ENCODE results near the gene SLC25A19.
A peak's percentile ranks its signal among the peaks of the same experiment; 100 is the strongest.

SLC25A19 gene

DNA sequence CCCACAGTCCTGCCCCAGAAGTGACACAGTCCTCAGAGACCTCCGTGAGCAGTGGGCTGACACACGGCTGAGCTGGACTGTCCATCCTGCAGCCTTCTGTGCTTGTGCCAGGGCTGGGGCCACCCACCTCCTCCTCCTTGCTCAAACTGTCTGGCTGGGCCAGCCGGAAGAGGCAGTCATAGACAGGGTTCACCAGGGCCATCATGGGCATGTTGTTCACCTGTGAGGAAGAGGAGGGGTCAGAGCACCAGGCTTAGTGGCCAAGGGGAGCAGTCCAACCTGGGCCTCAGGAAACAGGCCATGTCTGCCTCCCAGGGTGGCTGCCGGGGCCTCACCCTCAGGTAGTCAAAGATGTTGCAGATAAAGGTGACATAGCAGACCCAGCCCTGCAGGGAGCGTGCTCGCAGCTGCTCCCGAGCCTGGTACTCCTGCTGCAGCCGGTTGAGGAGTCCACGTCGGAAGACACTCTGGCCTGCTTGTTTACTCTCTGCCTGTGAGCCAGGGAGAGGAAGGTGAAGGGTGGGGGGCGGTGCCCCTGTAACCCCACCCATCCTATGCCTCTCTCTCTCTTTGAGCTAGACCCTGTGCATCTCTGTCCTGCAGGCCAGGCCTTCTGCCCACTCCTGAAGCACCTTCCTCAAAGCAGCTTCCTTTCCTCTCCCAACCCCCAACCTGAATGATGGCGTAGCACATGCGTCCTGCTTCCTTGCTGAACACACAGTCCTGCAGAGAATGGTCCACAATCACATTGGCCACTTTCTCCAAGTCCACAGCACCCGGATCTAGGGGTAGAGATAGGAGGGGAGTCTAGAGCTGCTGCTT lies 21.6 kb downstream of the SLC25A19 start:
- no peak overlapping the region for H2AK5ac ChIP-seq (ENCODE audit: low read depth, low read length)
- no peak overlapping the region for H3K4me3 ChIP-seq (ENCODE audit: low read length in 2 of 2)
- H3K9ac ChIP-seq (ENCODE audit: low read depth, low read length, poor library complexity): peak overlapping the region; percentile 38
- H3K23ac ChIP-seq (ENCODE audit: low read depth, low read length, poor library complexity): peak overlapping the region; percentile 3
- H4K8ac ChIP-seq (ENCODE audit: low read depth, low read length): no peak overlapping the region
- no peak overlapping the region for H3K27ac ChIP-seq (replicated peaks; ENCODE audit: low read length)
- H2BK120ac ChIP-seq (ENCODE audit: low read depth, low read length): no peak overlapping the region
- no peaks in the 10 kb centered on the region for H3K9me3 ChIP-seq (replicated peaks in 1 of 2; ENCODE audit: control insufficient read depth in 2 of 2, insufficient read depth in 1 of 2, low read depth in 1 of 2, low read length in 2 of 2)
- no peak overlapping the region for H3K4ac ChIP-seq (ENCODE audit: low read length)
- WGBS, 2 donors (ENCODE audit: extremely low coverage in 2 of 2, insufficient read length in 2 of 2, insufficient replicate concordance in 1 of 2): no CpG with 5 or more reads among the region's 14 CpGs
- peaks cover 3% of the 10 kb centered on the region for H3K79me1 ChIP-seq (ENCODE audit: low read depth, low read length)
- H3K4me1 ChIP-seq (ENCODE audit: control insufficient read depth in 2 of 2, insufficient read depth in 1 of 2, low read depth in 1 of 2, low read length in 2 of 2): peaks cover 5 to 6% of the 10 kb centered on the region in 2 donors
- H4K91ac ChIP-seq (ENCODE audit: low read depth, low read length, poor library complexity): no peak overlapping the region
- H2BK12ac ChIP-seq (ENCODE audit: low read length): no peak overlapping the region
- H2BK5ac ChIP-seq (ENCODE audit: low read length): no peak overlapping the region
- H3K14ac ChIP-seq (ENCODE audit: low read length): no peak overlapping the region
- no peak overlapping the region for H3K4me2 ChIP-seq (ENCODE audit: insufficient read depth, low read length, poor library complexity, severe bottlenecking)
- H2BK15ac ChIP-seq (ENCODE audit: low read length): no peak overlapping the region
- peaks cover 30 to 56% of the 10 kb centered on the region in 2 donors for H3K36me3 ChIP-seq (replicated peaks in 1 of 2; ENCODE audit: control insufficient read depth in 2 of 2, insufficient read depth in 2 of 2, low read length in 2 of 2)
- H3K27me3 ChIP-seq (ENCODE audit: control insufficient read depth in 3 of 3, insufficient read depth in 3 of 3, low read depth in 1 of 3, low read length in 3 of 3): no peaks in the 10 kb centered on the region
- DNase-seq (ENCODE audit: low spot score): no peak
- H2AFZ ChIP-seq (ENCODE audit: low read length): no peak overlapping the region
- no peak overlapping the region for H3K18ac ChIP-seq (ENCODE audit: low read length)

DNA sequence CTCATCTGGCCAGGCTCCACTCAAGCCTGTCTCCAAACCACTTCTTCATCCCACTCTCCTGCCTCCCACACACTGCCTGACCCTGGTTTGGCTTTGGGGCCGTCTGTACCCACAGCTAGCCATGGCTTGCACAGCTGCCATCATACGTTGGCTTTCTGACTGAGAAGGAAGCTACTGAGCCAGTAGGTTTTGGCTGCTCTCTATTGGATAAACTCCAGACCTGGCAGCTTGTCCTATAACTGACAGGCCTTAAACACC lies 22.2 kb downstream of the SLC25A19 start:
- no CpG with 5 or more reads among the region's 2 CpGs for WGBS, 2 donors (ENCODE audit: extremely low coverage in 2 of 2, insufficient read length in 2 of 2, insufficient replicate concordance in 1 of 2)

DNA sequence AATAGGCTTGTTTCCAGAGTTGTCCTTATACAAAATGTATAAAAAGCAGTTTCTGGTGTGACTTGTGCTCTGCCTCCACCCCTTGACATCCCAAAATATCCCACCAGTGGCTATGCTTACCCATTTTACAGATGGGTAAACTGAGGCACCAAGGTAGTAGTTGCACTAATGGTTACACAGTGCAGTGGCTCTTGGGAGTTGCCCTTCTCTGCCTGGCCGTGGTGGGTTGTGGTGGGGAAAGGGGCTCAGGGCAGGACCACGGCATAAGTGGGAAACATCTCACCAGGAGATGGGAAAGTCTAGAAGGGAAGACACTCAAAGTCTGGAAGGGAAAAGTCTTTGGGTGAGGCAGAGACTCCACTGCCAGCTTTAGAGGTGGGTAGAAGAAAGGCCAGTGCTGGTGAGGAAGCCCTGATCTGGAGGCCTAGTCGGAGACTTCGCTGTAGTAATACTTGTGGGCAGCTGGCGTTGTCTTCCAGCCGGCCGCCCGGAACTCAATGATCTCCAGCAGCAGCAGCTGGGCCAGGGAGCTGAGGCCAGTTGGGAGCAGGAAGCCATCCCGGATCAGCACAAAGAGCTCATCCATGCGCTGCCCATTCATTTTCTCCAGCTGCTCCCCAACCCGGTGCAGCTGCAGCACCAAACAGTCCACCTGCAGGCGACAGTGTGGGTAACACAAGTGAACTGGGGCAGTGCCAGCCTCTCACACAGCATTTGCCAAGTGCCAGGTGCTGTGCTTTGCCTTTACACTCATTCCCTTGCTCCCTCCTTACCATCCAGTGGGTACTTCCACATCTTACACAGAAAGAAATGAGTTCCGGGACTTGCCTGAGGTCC lies 22.7 kb downstream of the SLC25A19 start:
- H4K8ac ChIP-seq (ENCODE audit: low read depth, low read length): no peak overlapping the region
- no peak overlapping the region for H2BK12ac ChIP-seq (ENCODE audit: low read length)
- no peak overlapping the region for H3K4me2 ChIP-seq (ENCODE audit: insufficient read depth, low read length, poor library complexity, severe bottlenecking)
- no peak for DNase-seq (ENCODE audit: low spot score)
- no peak overlapping the region for H2BK5ac ChIP-seq (ENCODE audit: low read length)
- H4K91ac ChIP-seq (ENCODE audit: low read depth, low read length, poor library complexity): no peak overlapping the region
- no peak overlapping the region for H2BK15ac ChIP-seq (ENCODE audit: low read length)
- no peak overlapping the region for H3K9ac ChIP-seq (ENCODE audit: low read depth, low read length, poor library complexity)
- H3K4me3 ChIP-seq (ENCODE audit: low read length in 2 of 2): no peak overlapping the region
- H2AK5ac ChIP-seq (ENCODE audit: low read depth, low read length): no peak overlapping the region
- H3K36me3 ChIP-seq (replicated peaks in 1 of 2; ENCODE audit: control insufficient read depth in 2 of 2, insufficient read depth in 2 of 2, low read length in 2 of 2): peaks cover 26 to 52% of the 10 kb centered on the region in 2 donors
- peaks cover 5 to 6% of the 10 kb centered on the region in 2 donors for H3K4me1 ChIP-seq (ENCODE audit: control insufficient read depth in 2 of 2, insufficient read depth in 1 of 2, low read depth in 1 of 2, low read length in 2 of 2)
- H2BK120ac ChIP-seq (ENCODE audit: low read depth, low read length): no peak overlapping the region
- WGBS, 2 donors (ENCODE audit: extremely low coverage in 2 of 2, insufficient read length in 2 of 2, insufficient replicate concordance in 1 of 2): no CpG with 5 or more reads among the region's 13 CpGs
- no peaks in the 10 kb centered on the region for H3K27me3 ChIP-seq (ENCODE audit: control insufficient read depth in 3 of 3, insufficient read depth in 3 of 3, low read depth in 1 of 3, low read length in 3 of 3)
- no peak overlapping the region for H3K14ac ChIP-seq (ENCODE audit: low read length)
- H3K18ac ChIP-seq (ENCODE audit: low read length): no peak overlapping the region
- H3K4ac ChIP-seq (ENCODE audit: low read length): no peak overlapping the region
- H3K27ac ChIP-seq (replicated peaks; ENCODE audit: low read length): no peak overlapping the region
- peaks cover 6% of the 10 kb centered on the region for H3K79me1 ChIP-seq (ENCODE audit: low read depth, low read length)
- no peak overlapping the region for H3K23ac ChIP-seq (ENCODE audit: low read depth, low read length, poor library complexity)
- no peak overlapping the region for H2AFZ ChIP-seq (ENCODE audit: low read length)
- no peaks in the 10 kb centered on the region for H3K9me3 ChIP-seq (replicated peaks in 1 of 2; ENCODE audit: control insufficient read depth in 2 of 2, insufficient read depth in 1 of 2, low read depth in 1 of 2, low read length in 2 of 2)

More for the DNA sequence above, 22.2 kb downstream of the SLC25A19 start:
- no peak overlapping the region for H3K4me2 ChIP-seq (ENCODE audit: insufficient read depth, low read length, poor library complexity, severe bottlenecking)
- no peak for DNase-seq (ENCODE audit: low spot score)
- H3K4ac ChIP-seq (ENCODE audit: low read length): no peak overlapping the region
- H2BK15ac ChIP-seq (ENCODE audit: low read length): no peak overlapping the region
- H3K23ac ChIP-seq (ENCODE audit: low read depth, low read length, poor library complexity): peak overlapping the region; percentile 3
- H3K9me3 ChIP-seq (replicated peaks in 1 of 2; ENCODE audit: control insufficient read depth in 2 of 2, insufficient read depth in 1 of 2, low read depth in 1 of 2, low read length in 2 of 2): no peaks in the 10 kb centered on the region
- H3K36me3 ChIP-seq (replicated peaks in 1 of 2; ENCODE audit: control insufficient read depth in 2 of 2, insufficient read depth in 2 of 2, low read length in 2 of 2): peaks cover 26 to 53% of the 10 kb centered on the region in 2 donors
- no peak overlapping the region for H3K14ac ChIP-seq (ENCODE audit: low read length)
- H4K91ac ChIP-seq (ENCODE audit: low read depth, low read length, poor library complexity): no peak overlapping the region
- no peaks in the 10 kb centered on the region for H3K27me3 ChIP-seq (ENCODE audit: control insufficient read depth in 3 of 3, insufficient read depth in 3 of 3, low read depth in 1 of 3, low read length in 3 of 3)
- no peak overlapping the region for H2AK5ac ChIP-seq (ENCODE audit: low read depth, low read length)
- no peak overlapping the region for H2BK12ac ChIP-seq (ENCODE audit: low read length)
- H2BK120ac ChIP-seq (ENCODE audit: low read depth, low read length): no peak overlapping the region
- H2AFZ ChIP-seq (ENCODE audit: low read length): no peak overlapping the region
- no peak overlapping the region for H3K4me3 ChIP-seq (ENCODE audit: low read length in 2 of 2)
- H3K9ac ChIP-seq (ENCODE audit: low read depth, low read length, poor library complexity): no peak overlapping the region
- H2BK5ac ChIP-seq (ENCODE audit: low read length): no peak overlapping the region
- peaks cover 6 to 9% of the 10 kb centered on the region in 2 donors for H3K4me1 ChIP-seq (ENCODE audit: control insufficient read depth in 2 of 2, insufficient read depth in 1 of 2, low read depth in 1 of 2, low read length in 2 of 2)
- H3K18ac ChIP-seq (ENCODE audit: low read length): no peak overlapping the region
- H3K27ac ChIP-seq (replicated peaks; ENCODE audit: low read length): no peak overlapping the region
- H3K79me1 ChIP-seq (ENCODE audit: low read depth, low read length): peaks cover 3% of the 10 kb centered on the region
- H4K8ac ChIP-seq (ENCODE audit: low read depth, low read length): no peak overlapping the region

DNA sequence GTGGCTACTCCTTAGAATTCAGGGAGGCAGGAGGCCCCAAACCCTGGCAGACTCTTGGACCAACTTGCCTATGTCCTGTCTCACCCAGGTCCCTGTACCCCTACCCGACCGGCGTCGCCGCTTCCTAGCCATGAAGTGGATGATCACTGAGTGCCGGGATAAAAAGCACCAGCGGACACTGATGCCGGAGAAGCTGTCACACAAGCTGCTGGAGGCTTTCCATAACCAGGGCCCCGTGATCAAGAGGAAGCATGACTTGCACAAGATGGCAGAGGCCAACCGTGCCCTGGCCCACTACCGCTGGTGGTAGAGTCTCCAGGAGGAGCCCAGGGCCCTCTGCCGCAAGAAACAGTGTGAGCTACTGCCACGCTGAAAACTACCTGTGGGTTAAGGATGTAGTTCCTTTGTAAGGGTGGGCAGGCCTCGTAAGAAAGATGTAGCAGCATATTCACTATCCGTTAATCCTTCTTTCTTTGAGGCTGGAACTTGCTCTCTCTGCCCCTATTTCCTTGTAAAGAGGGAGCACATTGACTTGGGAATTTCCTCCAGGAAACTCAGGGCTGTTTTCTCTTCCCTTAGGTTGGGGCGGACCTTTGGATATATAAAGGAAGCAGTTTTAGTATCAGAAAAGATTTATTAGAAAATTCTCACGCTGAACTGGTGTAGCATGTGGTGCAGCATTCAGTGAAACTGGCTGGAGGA lies 23.5 kb downstream of the SLC25A19 start:
- Histone ChIP-seq H3K27me3 (ENCODE audit: control insufficient read depth in 3 of 3, insufficient read depth in 3 of 3, low read depth in 1 of 3, low read length in 3 of 3) (no peaks in the 10 kb centered on the region), H3K79me1 (ENCODE audit: low read depth, low read length) (peaks cover 10% of the 10 kb centered on the region), H2BK12ac (ENCODE audit: low read length) (no peak overlapping the region), H2AK5ac (ENCODE audit: low read depth, low read length) (no peak overlapping the region), H3K18ac (ENCODE audit: low read length) (no peak overlapping the region), H3K27ac (replicated peaks; ENCODE audit: low read length) (no peak overlapping the region), H4K8ac (ENCODE audit: low read depth, low read length) (no peak overlapping the region), H3K36me3 (replicated peaks in 1 of 2; ENCODE audit: control insufficient read depth in 2 of 2, insufficient read depth in 2 of 2, low read length in 2 of 2) (peaks cover 26 to 52% of the 10 kb centered on the region in 2 donors), H3K9ac (ENCODE audit: low read depth, low read length, poor library complexity) (no peak overlapping the region), H3K4me3 (ENCODE audit: low read length in 2 of 2) (no peak overlapping the region), H3K9me3 (replicated peaks in 1 of 2; ENCODE audit: control insufficient read depth in 2 of 2, insufficient read depth in 1 of 2, low read depth in 1 of 2, low read length in 2 of 2) (no peaks in the 10 kb centered on the region), H3K4me2 (ENCODE audit: insufficient read depth, low read length, poor library complexity, severe bottlenecking) (no peak overlapping the region), H2BK120ac (ENCODE audit: low read depth, low read length) (no peak overlapping the region), H3K14ac (ENCODE audit: low read length) (no peak overlapping the region), H2BK5ac (ENCODE audit: low read length) (no peak overlapping the region), H3K4ac (ENCODE audit: low read length) (no peak overlapping the region), H3K4me1 (ENCODE audit: control insufficient read depth in 2 of 2, insufficient read depth in 1 of 2, low read depth in 1 of 2, low read length in 2 of 2) (peaks cover 5 to 6% of the 10 kb centered on the region in 2 donors), H4K91ac (ENCODE audit: low read depth, low read length, poor library complexity) (no peak overlapping the region), H2AFZ (ENCODE audit: low read length) (no peak overlapping the region), H3K23ac (ENCODE audit: low read depth, low read length, poor library complexity) (no peak overlapping the region), H2BK15ac (ENCODE audit: low read length) (no peak overlapping the region)
- WGBS, 2 donors (ENCODE audit: extremely low coverage in 2 of 2, insufficient read length in 2 of 2, insufficient replicate concordance in 1 of 2): no CpG with 5 or more reads among the region's 17 CpGs
- no peak for DNase-seq (ENCODE audit: low spot score)
